Osteoblast (primary cell): ENCODE results near the gene SLC2A5. TPM values are rescaled to one million over a fixed set of nuclear protein-coding genes. Genes with fewer than 3 reads are reported as not detected.
A peak's percentile ranks its signal among the peaks of the same experiment; 100 is the strongest.

Experiments
- DNase-seq: peaks from one replicate; pipeline ENCODE4 v3.0.0; 2011; ENCODE audit warnings: low spot score, mixed read lengths; ENCODE audit not compliant: insufficient read length; ENCODE audit errors: missing footprints
- H2AFZ ChIP-seq: 2 replicates; pipeline ENCODE4 v1.6.0; 2011; ENCODE audit warnings: mild to moderate bottlenecking, low read length
- H3K27ac ChIP-seq: 2 replicates; pipeline ENCODE4 v1.5.1; 2011; ENCODE audit warnings: mild to moderate bottlenecking, low read depth, low read length, moderate library complexity
- H3K27me3 ChIP-seq: 2 replicates; pipeline ENCODE4 v1.6.0; 2012; ENCODE audit warnings: mild to moderate bottlenecking, control low read depth, inconsistent platforms, low read length, moderate library complexity; ENCODE audit not compliant: insufficient read depth
- H3K36me3 ChIP-seq: 2 replicates; pipeline ENCODE4 v1.5.1; 2011; ENCODE audit warnings: mild to moderate bottlenecking, low read length, control low read depth, moderate library complexity; ENCODE audit not compliant: insufficient read depth
- H3K4me1 ChIP-seq: 2 replicates; pipeline ENCODE4 v1.5.1; 2011; ENCODE audit warnings: mild to moderate bottlenecking, low read length, control low read depth, moderate library complexity; ENCODE audit not compliant: insufficient read depth
- H3K4me2 ChIP-seq: 2 replicates; pipeline ENCODE4 v1.6.0; 2011; ENCODE audit warnings: mild to moderate bottlenecking, low read length; ENCODE audit not compliant: insufficient read depth
- H3K4me3 ChIP-seq: fragments of 200-600 bp; sonication (generic); 3 replicates; pipeline ENCODE4 v1.5.1; 2012; ENCODE audit warnings: mild to moderate bottlenecking, low read length, inconsistent platforms; ENCODE audit not compliant: insufficient read depth
- H3K79me2 ChIP-seq: 2 replicates; pipeline ENCODE4 v1.6.0; 2012; ENCODE audit warnings: mild to moderate bottlenecking, low read length, control low read depth, inconsistent platforms; ENCODE audit not compliant: insufficient read depth
- H3K9me3 ChIP-seq: 2 replicates; pipeline ENCODE4 v1.5.1; 2011; ENCODE audit warnings: low read depth, low read length, control low read depth
- H4K20me1 ChIP-seq: 2 replicates; pipeline ENCODE4 v1.6.0; 2012; ENCODE audit warnings: mild to moderate bottlenecking, low read length, control low read depth; ENCODE audit not compliant: insufficient read depth
- total RNA-seq: library from RNA; depleted of rRNA; stranded (reverse); fragments of >200 nt; gene quantifications from 2 replicates; pipeline ENCODE4 v1.2.3, GENCODE V29; 2012
- TF ChIP-seq, protein P1 (sequence below): IDR thresholded peaks from 2 replicates; pipeline ENCODE4 v1.5.1; 2011; ENCODE audit warnings: mild to moderate bottlenecking, low read depth, low read length, moderate library complexity; ENCODE audit errors: extremely low read depth

SLC2A5 gene
- total RNA-seq, 1 donor, result 22.4 TPM

GRCh38 chr1:9085306-9085940 is 16.0 kb upstream of the SLC2A5 start:
- H3K9me3 ChIP-seq, result no peaks in the 10 kb centered on the region
- TF ChIP-seq, protein P1, sequence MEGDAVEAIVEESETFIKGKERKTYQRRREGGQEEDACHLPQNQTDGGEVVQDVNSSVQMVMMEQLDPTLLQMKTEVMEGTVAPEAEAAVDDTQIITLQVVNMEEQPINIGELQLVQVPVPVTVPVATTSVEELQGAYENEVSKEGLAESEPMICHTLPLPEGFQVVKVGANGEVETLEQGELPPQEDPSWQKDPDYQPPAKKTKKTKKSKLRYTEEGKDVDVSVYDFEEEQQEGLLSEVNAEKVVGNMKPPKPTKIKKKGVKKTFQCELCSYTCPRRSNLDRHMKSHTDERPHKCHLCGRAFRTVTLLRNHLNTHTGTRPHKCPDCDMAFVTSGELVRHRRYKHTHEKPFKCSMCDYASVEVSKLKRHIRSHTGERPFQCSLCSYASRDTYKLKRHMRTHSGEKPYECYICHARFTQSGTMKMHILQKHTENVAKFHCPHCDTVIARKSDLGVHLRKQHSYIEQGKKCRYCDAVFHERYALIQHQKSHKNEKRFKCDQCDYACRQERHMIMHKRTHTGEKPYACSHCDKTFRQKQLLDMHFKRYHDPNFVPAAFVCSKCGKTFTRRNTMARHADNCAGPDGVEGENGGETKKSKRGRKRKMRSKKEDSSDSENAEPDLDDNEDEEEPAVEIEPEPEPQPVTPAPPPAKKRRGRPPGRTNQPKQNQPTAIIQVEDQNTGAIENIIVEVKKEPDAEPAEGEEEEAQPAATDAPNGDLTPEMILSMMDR, result no peak

DNA sequence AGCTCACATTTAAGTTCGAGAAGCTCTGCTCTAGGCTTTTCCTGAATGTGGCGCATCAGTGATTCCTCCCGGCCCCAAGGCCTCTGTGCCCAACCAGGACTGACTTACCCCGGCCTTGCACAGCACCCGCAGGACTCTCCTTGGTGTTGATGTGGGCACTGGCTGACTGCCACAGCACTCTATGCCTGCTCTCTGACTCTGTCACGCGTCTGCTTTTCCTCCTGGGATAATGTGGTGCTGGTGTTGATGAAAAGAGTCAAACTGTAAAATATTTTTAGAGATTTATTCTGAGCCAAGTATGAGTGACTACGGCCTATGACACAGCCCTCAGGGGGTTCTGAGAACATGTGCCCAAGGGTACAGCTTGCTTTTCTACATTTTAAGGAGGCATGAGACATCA is 15.5 kb upstream of the SLC2A5 start:
- peak; percentile 93 for DNase-seq
- H3K4me1 ChIP-seq, result peaks cover 30% of the 10 kb centered on the region
- TF ChIP-seq, protein P1, result no peak
- H3K4me2 ChIP-seq, result peak overlapping the region; percentile 53
- H2AFZ ChIP-seq, result peak overlapping the region; percentile 47
- H3K79me2 ChIP-seq, result no peaks in the 10 kb centered on the region
- H3K27me3 ChIP-seq, result peaks cover 7% of the 10 kb centered on the region
- H3K27ac ChIP-seq, result peak overlapping the region; percentile 79
- no peaks in the 10 kb centered on the region for H4K20me1 ChIP-seq
- no peaks in the 10 kb centered on the region for H3K9me3 ChIP-seq
- H3K36me3 ChIP-seq, result no peaks in the 10 kb centered on the region
- H3K4me3 ChIP-seq, result peak overlapping the region; percentile 11

More at GRCh38 chr1:9085306-9085940, 16.0 kb upstream of the SLC2A5 start:
- Histone ChIP-seq H3K4me1 (peaks cover 30% of the 10 kb centered on the region), H3K4me3 (no peak overlapping the region), H3K36me3 (no peaks in the 10 kb centered on the region), H2AFZ (no peak overlapping the region), H3K27me3 (peaks cover 8% of the 10 kb centered on the region), H4K20me1 (no peaks in the 10 kb centered on the region), H3K27ac (peak overlapping the region; percentile 79), H3K79me2 (no peaks in the 10 kb centered on the region), H3K4me2 (peak overlapping the region; percentile 53)
- DNase-seq, result no peak

DNA sequence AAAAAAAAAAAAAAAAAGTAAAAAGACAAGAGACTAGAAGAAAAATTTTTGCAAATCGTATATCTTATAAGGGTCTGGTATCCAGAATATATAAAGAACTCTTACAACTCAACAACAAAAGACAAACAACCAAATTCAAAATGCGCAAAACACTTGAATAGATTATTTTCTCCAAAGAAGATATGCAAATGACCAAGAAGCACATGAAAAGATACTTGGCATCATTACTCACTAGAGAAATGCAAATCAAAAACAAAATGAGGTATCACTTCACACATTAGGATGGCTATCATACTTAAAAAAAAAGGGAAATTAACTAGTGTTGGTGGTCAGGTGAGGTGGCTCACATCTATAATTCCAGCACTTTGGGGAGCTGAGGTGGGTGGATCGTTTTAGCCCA is 12.0 kb upstream of the SLC2A5 start:
- no peak overlapping the region for H2AFZ ChIP-seq
- DNase-seq, result no peak
- H3K4me1 ChIP-seq, result peaks cover 39% of the 10 kb centered on the region
- no peaks in the 10 kb centered on the region for H3K27me3 ChIP-seq
- no peak overlapping the region for H3K4me3 ChIP-seq
- H3K36me3 ChIP-seq, result no peaks in the 10 kb centered on the region
- no peak overlapping the region for H3K4me2 ChIP-seq
- H3K9me3 ChIP-seq, result no peaks in the 10 kb centered on the region
- TF ChIP-seq, protein P1, result no peak
- no peaks in the 10 kb centered on the region for H3K79me2 ChIP-seq
- no peak overlapping the region for H3K27ac ChIP-seq
- no peaks in the 10 kb centered on the region for H4K20me1 ChIP-seq

DNA sequence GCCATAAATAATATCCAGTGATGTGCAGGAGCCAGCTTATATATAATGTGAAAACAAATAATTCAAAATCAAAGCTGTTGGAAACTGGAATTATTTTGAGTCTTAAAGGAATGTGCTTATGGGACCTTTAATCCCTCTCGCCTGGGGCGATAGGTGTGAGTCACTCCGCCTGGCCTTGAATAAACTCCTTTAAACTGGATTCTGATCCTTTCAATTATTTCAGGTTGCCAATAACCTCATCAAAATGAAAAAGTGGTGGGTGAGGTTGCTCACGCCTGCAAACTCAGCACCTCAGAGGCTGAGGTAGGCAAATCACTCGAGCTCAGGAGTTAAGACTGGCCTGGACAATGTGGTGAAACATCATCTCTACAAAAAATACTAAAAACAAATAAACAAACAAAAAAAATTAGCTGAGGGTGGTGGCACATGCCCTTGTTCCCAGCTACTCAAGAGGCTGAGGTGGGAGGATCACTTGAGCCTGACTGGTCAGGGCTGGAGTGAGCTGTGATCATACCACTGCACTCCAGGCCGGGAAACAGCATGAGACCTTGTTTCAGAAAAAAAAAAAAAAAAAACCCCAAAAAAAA is 11.4 kb upstream of the SLC2A5 start:
- H3K36me3 ChIP-seq, result no peaks in the 10 kb centered on the region
- TF ChIP-seq, protein P1, result no peak
- H3K27ac ChIP-seq, result no peak overlapping the region
- DNase-seq, result no peak
- H3K4me2 ChIP-seq, result no peak overlapping the region
- no peak overlapping the region for H2AFZ ChIP-seq
- H4K20me1 ChIP-seq, result no peaks in the 10 kb centered on the region
- H3K79me2 ChIP-seq, result no peaks in the 10 kb centered on the region
- no peak overlapping the region for H3K4me3 ChIP-seq
- no peaks in the 10 kb centered on the region for H3K27me3 ChIP-seq
- no peaks in the 10 kb centered on the region for H3K9me3 ChIP-seq
- peaks cover 32% of the 10 kb centered on the region for H3K4me1 ChIP-seq
